Measurements from ENCODE around the gene ARHGEF19.

- TF ChIP-seq CTCF (IDR thresholded peaks at IDR 0.05) (no peak), REST (IDR thresholded peaks at IDR 0.05; ENCODE audit: insufficient read depth in 1 of 2, low read depth in 2 of 2, low read length in 1 of 2) (no peak), POLR2AphosphoS5 (IDR thresholded peaks at IDR 0.05; ENCODE audit: low read depth, low read length) (no peak)
Observed at GRCh38 chr1:16250524-16251251, 38.2 kb upstream of the ARHGEF19 start.

Measured in Panc1 (cell line).